Measurements from ENCODE around the gene LUC7L3. TPM values are rescaled to one million over a fixed set of nuclear protein-coding genes. Genes with fewer than 3 reads are reported as not detected.

LUC7L3 gene
- total RNA-seq, 1 experiment from 2014 or later, result 184 TPM

DNA sequence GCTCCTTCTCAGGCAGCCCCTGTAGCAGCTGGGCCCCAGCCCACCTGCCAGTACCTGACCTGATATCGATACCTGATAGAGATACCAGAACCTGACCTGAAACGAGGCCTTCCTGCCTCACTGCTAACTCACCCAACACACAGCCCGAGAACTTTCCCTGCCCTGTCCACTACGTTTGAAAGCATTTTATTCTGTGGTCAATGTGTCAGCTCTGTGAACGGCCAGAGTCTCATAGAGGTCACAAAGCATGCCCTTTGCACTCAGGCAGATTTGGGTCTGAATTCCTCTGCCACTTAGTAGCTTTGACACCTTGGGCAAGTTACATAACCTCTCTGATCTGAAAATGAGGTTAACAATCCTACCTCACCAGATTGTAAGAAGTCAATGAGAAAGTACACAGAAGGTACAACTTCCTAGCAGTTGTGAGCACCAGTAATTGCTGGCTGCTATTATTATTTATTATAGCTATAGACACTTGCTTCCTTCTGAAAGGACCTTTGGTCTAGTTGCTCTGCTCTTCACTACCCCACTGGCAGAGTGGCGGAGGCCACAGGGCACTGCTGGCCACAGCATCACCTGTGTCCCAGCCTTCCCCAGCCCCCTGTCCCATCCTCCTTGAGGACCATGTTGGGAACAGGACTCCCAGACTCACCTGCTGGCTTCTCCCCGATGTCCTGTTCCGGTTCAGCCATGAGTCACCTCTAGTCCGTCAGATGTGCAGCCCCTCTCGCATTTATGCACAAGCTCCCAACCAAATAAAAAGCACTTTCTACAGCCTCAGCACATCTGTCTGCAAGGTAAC, 47.0 kb downstream of the LUC7L3 start:
- H3K36me3 ChIP-seq (ENCODE audit: control insufficient read depth in 1 of 2, insufficient read depth in 2 of 2, low read length in 2 of 2), result no peaks in the 10 kb centered on the region
- POLR2A ChIA-PET, result no interaction called here
- no peak overlapping the region for H3K4me2 ChIP-seq (ENCODE audit: low read length)
- RAD21 ChIA-PET (ENCODE audit: low non-redundant PET in 1 of 2, low total read pairs in 2 of 2, uncharacterized antibody in 2 of 2, unreplicated experiment in 2 of 2), result no interaction called here
- no TSS peak for BruUV-seq (replicated peaks)
- no peak overlapping the region for H2AFZ ChIP-seq (ENCODE audit: low read depth, low read length, poor library complexity, severe bottlenecking)
- H3K79me2 ChIP-seq (ENCODE audit: insufficient read depth, low read length), result no peaks in the 10 kb centered on the region
- H3K4me1 ChIP-seq (ENCODE audit: control insufficient read depth in 1 of 2, insufficient read depth in 2 of 2, low read length in 2 of 2), result peaks cover 10 to 12% of the 10 kb centered on the region in 2 experiments; a peak in 3 of 4 replicates
- no peak overlapping the region for H3K27ac ChIP-seq (ENCODE audit: low read depth, low read length)
- no peak for TF ChIP-seq POLR2AphosphoS5 (IDR thresholded peaks at IDR 0.05; ENCODE audit: low read depth, low read length)
- no peak for TF ChIP-seq RAD21 (IDR thresholded peaks at IDR 0.05; ENCODE audit: low read depth)
- TF ChIP-seq YY1 (IDR thresholded peaks at IDR 0.05; ENCODE audit: extremely low read depth, insufficient replicate concordance, low read depth, low read length), result no peak
- intact Hi-C loops (cut with micrococcal nuclease), result no loop called here
- no peaks in the 10 kb centered on the region for H3K9me2 ChIP-seq (ENCODE audit: insufficient read depth)
- CTCF ChIA-PET, result no interaction called here
- H3K27me3 ChIP-seq (ENCODE audit: insufficient read depth, low read length), result no peaks in the 10 kb centered on the region
- ATAC-seq (no peak), DNase-seq (ENCODE audit: low read depth, low spot score) (no peak)
- H4K20me1 ChIP-seq (ENCODE audit: insufficient read depth), result no peaks in the 10 kb centered on the region
- H3K9me3 ChIP-seq (ENCODE audit: control insufficient read depth in 1 of 2, insufficient read depth in 1 of 2, low read depth in 1 of 2, low read length in 2 of 2), result no peaks in the 10 kb centered on the region
- H3K4me3 ChIP-seq (replicated peaks in 1 of 2; ENCODE audit: low read depth in 1 of 2, low read length in 2 of 2), result no peak overlapping the region
- H3K9ac ChIP-seq (ENCODE audit: low read length), result no peak overlapping the region

- ChIA-PET CTCF (interaction anchor here (1.1 kb wide), 1 partner anchor 16 kb away, joined by 4 read pairs; no protein-coding TSS in a partner anchor), POLR2A (no interaction called here), RAD21 (ENCODE audit: low non-redundant PET in 1 of 2, low total read pairs in 2 of 2, uncharacterized antibody in 2 of 2, unreplicated experiment in 2 of 2) (no interaction called here)
- Histone ChIP-seq H3K4me1 (ENCODE audit: control insufficient read depth in 1 of 2, insufficient read depth in 2 of 2, low read length in 2 of 2) (peaks cover 10 to 12% of the 10 kb centered on the region in 2 experiments; a peak in 3 of 4 replicates), H3K9me3 (ENCODE audit: control insufficient read depth in 1 of 2, insufficient read depth in 1 of 2, low read depth in 1 of 2, low read length in 2 of 2) (no peaks in the 10 kb centered on the region), H3K27ac (ENCODE audit: low read depth, low read length) (no peak overlapping the region), H3K9me2 (ENCODE audit: insufficient read depth) (no peaks in the 10 kb centered on the region), H3K4me3 (replicated peaks in 1 of 2; ENCODE audit: low read depth in 1 of 2, low read length in 2 of 2) (no peak overlapping the region), H4K20me1 (ENCODE audit: insufficient read depth) (no peaks in the 10 kb centered on the region), H3K4me2 (ENCODE audit: low read length) (no peak overlapping the region), H3K79me2 (ENCODE audit: insufficient read depth, low read length) (no peaks in the 10 kb centered on the region), H3K36me3 (ENCODE audit: control insufficient read depth in 1 of 2, insufficient read depth in 2 of 2, low read length in 2 of 2) (no peaks in the 10 kb centered on the region), H3K27me3 (ENCODE audit: insufficient read depth, low read length) (no peaks in the 10 kb centered on the region), H2AFZ (ENCODE audit: low read depth, low read length, poor library complexity, severe bottlenecking) (no peak overlapping the region), H3K9ac (ENCODE audit: low read length) (no peak overlapping the region)
- no peak for DNase-seq (ENCODE audit: low read depth, low spot score)
- ATAC-seq, result no peak
- no TSS peak for BruUV-seq (replicated peaks)
- intact Hi-C loops (cut with micrococcal nuclease), result no loop called here
- TF ChIP-seq SP1 (IDR thresholded peaks at IDR 0.05; ENCODE audit: low read depth) (no peak), MAX (IDR thresholded peaks at IDR 0.05) (no peak), CTCF (IDR thresholded peaks at IDR 0.05 in 2 of 3, conservative IDR thresholded peaks at IDR 0.05 in 1 of 3; ENCODE audit: borderline replicate concordance in 1 of 3, insufficient read depth in 1 of 3, low read depth in 2 of 3, low read length in 2 of 3) (no peak), ZFX (IDR thresholded peaks at IDR 0.05) (no peak), CBX3 (IDR thresholded peaks at IDR 0.05; ENCODE audit: low read depth) (no peak), POLR2AphosphoS5 (IDR thresholded peaks at IDR 0.05; ENCODE audit: low read depth, low read length) (no peak), ZBTB33 (IDR thresholded peaks at IDR 0.05; ENCODE audit: extremely low read depth, insufficient replicate concordance, low read length) (no peak), RAD21 (IDR thresholded peaks at IDR 0.05; ENCODE audit: low read depth) (no peak), CEBPB (IDR thresholded peaks at IDR 0.05; ENCODE audit: low read depth) (no peak), EZH2 (IDR thresholded peaks at IDR 0.05) (no peak), YY1 (IDR thresholded peaks at IDR 0.05; ENCODE audit: extremely low read depth, insufficient replicate concordance, low read depth, low read length) (no peak), EZH2phosphoT487 (IDR thresholded peaks at IDR 0.05; ENCODE audit: borderline replicate concordance) (no peak), TCF7L2 (IDR thresholded peaks at IDR 0.05; ENCODE audit: borderline replicate concordance, extremely low read depth, insufficient read depth, insufficient read length) (no peak), EGR1 (IDR thresholded peaks at IDR 0.05; ENCODE audit: low read depth) (no peak), ZNF274 (IDR thresholded peaks at IDR 0.05; ENCODE audit: low read depth, low read length) (no peak), JUND (IDR thresholded peaks at IDR 0.05) (no peak)
Observed at GRCh38 chr17:50767030-50767429, 47.6 kb downstream of the LUC7L3 start.
